ENCODE results near the gene SCARB1. TPM values are rescaled to one million over a fixed set of nuclear protein-coding genes. Genes with fewer than 3 reads are reported as not detected.

Gene SCARB1
- total RNA-seq, 4 donors from 2014 or later: 8.3 to 24.1 (median 13.0) TPM

DNA sequence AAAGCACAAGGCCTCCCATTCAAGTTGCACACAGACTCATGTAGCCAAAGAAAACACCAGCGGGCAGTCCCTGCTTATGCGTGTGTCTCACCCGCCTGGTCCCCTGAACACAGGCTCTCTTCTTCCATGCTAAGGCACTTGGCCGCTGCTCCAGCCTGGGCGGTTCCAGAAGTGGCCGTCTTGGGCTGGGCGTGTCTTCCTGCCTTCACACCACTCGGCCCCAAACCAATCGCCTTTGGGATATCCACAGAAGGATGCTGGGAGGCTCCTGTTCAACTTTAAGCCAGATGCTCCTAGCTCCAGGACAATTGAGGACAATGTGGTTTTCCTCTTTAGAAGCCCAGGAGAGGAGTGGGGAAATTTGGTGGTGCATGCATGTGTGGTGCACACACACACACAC, 2.2 kb downstream of the SCARB1 start:
- Histone ChIP-seq H3K27me3 (no peaks in the 10 kb centered on the region), H3K27ac (replicated peaks in 1 of 4) (no peak overlapping the region), H3K36me3 (no peaks in the 10 kb centered on the region), H3K4me1 (peaks cover 18 to 37% (median 31%) of the 10 kb centered on the region in 4 donors), H3K4me3 (no peak overlapping the region), H3K9me3 (no peaks in the 10 kb centered on the region)
- intact Hi-C loops (cut with DNase I): no loop called here
- peak in 1 of 2 donors; percentile 55 for TF ChIP-seq POLR2AphosphoS5 (IDR thresholded peaks at IDR 0.05)
- TF ChIP-seq, protein P1, sequence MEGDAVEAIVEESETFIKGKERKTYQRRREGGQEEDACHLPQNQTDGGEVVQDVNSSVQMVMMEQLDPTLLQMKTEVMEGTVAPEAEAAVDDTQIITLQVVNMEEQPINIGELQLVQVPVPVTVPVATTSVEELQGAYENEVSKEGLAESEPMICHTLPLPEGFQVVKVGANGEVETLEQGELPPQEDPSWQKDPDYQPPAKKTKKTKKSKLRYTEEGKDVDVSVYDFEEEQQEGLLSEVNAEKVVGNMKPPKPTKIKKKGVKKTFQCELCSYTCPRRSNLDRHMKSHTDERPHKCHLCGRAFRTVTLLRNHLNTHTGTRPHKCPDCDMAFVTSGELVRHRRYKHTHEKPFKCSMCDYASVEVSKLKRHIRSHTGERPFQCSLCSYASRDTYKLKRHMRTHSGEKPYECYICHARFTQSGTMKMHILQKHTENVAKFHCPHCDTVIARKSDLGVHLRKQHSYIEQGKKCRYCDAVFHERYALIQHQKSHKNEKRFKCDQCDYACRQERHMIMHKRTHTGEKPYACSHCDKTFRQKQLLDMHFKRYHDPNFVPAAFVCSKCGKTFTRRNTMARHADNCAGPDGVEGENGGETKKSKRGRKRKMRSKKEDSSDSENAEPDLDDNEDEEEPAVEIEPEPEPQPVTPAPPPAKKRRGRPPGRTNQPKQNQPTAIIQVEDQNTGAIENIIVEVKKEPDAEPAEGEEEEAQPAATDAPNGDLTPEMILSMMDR (IDR thresholded peaks at IDR 0.05): no peak
- 44% methylated on average over 8 of the region's 9 CpGs for WGBS
- no peak for DNase-seq (ENCODE audit: extremely low spot score)

DNA sequence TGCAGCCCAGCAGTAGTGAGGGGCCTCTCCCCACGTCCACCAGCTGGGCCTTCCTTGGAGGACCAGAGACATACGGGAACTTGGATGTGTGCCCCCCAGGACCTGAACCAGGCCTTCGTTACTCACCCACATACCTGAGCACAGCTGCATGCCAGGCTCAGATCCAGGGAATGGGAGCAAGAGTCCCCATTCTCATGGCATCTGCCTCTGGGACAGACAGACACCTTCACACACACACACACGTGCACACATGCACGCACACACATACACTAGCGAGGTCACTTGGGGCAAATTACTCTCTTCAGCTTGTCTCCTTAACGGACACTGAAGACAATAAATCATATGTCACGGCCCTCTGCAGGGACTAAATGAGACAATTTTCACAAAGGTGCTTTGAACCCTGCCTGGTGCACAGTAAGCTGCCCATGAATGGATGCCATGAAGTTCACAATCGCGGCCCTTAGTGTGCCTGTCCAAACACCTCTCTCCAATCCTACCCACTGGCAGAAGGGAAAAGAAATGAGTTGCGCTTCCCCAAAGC, 5.7 kb downstream of the SCARB1 start:
- 80% methylated on average over 11 of the region's 11 CpGs for WGBS
- TF ChIP-seq POLR2AphosphoS5 (IDR thresholded peaks at IDR 0.05) (no peak), POLR2A (IDR thresholded peaks at IDR 0.05; ENCODE audit: low read depth) (no peak), EP300 (IDR thresholded peaks at IDR 0.05) (no peak)
- TF ChIP-seq, protein P1 (IDR thresholded peaks at IDR 0.05): no peak

DNA sequence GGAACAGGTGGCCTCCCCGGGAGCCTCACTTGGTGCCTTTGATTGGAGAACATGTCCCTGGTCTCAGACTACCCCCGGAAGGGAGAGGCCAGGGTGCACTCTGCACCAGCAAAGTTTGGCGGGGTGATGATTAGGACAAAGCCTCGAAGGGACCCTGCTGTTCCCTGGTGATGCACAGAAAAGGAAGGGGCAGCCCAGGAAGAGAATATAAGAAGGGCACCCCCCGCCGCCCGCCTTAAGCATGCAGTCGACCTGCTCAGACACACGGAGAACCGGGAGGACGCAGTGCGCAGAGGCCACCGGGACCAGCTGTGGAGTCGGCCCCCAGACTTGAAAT, 6.9 kb downstream of the SCARB1 start:
- 92% methylated on average over 11 of the region's 14 CpGs for WGBS
- peak overlapping the region in 1 of 4 donors; percentile 57 for H3K27ac ChIP-seq (replicated peaks in 1 of 4)
- no peak overlapping the region for H3K4me3 ChIP-seq

More for the DNA sequence above, 5.7 kb downstream of the SCARB1 start:
- H3K9me3 ChIP-seq: no peaks in the 10 kb centered on the region
- no peak overlapping the region for H3K27ac ChIP-seq (replicated peaks in 1 of 4)
- no peak overlapping the region for H3K4me3 ChIP-seq
- H3K4me1 ChIP-seq: peaks cover 29 to 49% (median 45%) of the 10 kb centered on the region in 4 donors
- H3K27me3 ChIP-seq: no peaks in the 10 kb centered on the region
- no peak for DNase-seq (ENCODE audit: extremely low spot score)
- H3K36me3 ChIP-seq: no peaks in the 10 kb centered on the region
- intact Hi-C loops (cut with DNase I): no loop called here

DNA sequence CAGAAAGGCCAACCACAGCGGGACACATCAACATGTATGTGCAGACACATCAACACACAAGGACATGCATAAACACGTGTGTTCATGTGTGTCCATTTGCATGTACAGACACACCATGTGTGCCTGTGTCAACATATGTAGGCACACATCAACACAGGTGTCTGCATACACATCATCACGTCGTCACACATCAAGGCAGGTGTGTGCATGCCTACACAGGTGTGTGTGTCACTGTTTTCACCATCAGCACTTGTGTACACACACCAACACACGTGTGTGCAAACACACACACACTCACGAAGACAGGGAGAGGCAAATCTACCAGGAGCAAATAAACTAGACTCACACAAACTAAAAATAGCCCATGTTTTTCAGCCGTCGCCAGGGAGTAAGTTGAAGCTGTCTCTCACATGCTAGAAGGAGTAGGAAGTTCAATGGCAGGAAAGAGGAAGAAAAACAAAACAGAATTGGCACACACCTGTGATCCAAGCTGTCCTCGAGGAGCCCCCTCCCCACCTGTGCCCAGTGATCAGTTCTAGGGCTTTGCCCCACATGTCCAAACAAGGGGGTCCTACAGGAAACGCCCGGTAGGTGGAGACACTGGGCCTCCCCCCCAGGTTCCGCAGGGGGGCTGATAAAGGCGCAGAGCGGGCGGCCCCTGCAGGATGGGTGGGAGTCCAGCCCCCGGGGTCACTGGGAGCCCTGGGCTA, 7.4 kb downstream of the SCARB1 start:
- TF ChIP-seq, protein P1 (IDR thresholded peaks at IDR 0.05): peak in 1 of 3 experiments; percentile 34
- TF ChIP-seq POLR2AphosphoS5 (IDR thresholded peaks at IDR 0.05): no peak
- Histone ChIP-seq H3K27ac (replicated peaks in 1 of 4) (peak overlapping the region in 2 of 4 donors; percentile 7 to 57), H3K9me3 (no peaks in the 10 kb centered on the region), H3K36me3 (no peaks in the 10 kb centered on the region), H3K27me3 (no peaks in the 10 kb centered on the region), H3K4me3 (no peak overlapping the region), H3K4me1 (peaks cover 22 to 35% (median 33%) of the 10 kb centered on the region in 4 donors)
- DNase-seq (ENCODE audit: extremely low spot score): no peak
- 56% methylated on average over 16 of the region's 16 CpGs for WGBS
- intact Hi-C loops (cut with DNase I): no loop called here

More for the DNA sequence above, 6.9 kb downstream of the SCARB1 start:
- TF ChIP-seq, protein P1 (IDR thresholded peaks at IDR 0.05): no peak
- TF ChIP-seq POLR2AphosphoS5 (IDR thresholded peaks at IDR 0.05) (no peak), EP300 (IDR thresholded peaks at IDR 0.05) (no peak), POLR2A (IDR thresholded peaks at IDR 0.05; ENCODE audit: low read depth) (no peak)
- DNase-seq (ENCODE audit: extremely low spot score): no peak
- H3K36me3 ChIP-seq: no peaks in the 10 kb centered on the region
- no peaks in the 10 kb centered on the region for H3K9me3 ChIP-seq
- intact Hi-C loops (cut with DNase I): no loop called here
- H3K27me3 ChIP-seq: no peaks in the 10 kb centered on the region
- peaks cover 22 to 37% (median 35%) of the 10 kb centered on the region in 4 donors for H3K4me1 ChIP-seq

Measured in esophagus muscularis mucosa (tissue), 4 donors.